Duodenal mucosa (tissue), 2 donors: ENCODE measurements around the gene DENND5A.

Experiments used
- H3K27ac ChIP-seq: one replicate; pipeline ENCODE4 v1.7.0; 2013; ENCODE audit warnings: low read depth, low read length
- H3K27me3 ChIP-seq, 2 donors: one replicate each; pipeline ENCODE4 v1.7.0; 2013; ENCODE audit warnings: low read length in 2 of 2, control low read depth in 1 of 2; ENCODE audit not compliant: insufficient read depth in 2 of 2, control insufficient read depth in 1 of 2
- H3K36me3 ChIP-seq, 2 donors: one replicate each; pipeline ENCODE4 v1.7.0; 2013; ENCODE audit warnings: low read length in 2 of 2, control low read depth in 1 of 2; ENCODE audit not compliant: insufficient read depth in 2 of 2, control insufficient read depth in 1 of 2
- H3K4me1 ChIP-seq, 2 donors: one replicate each; pipeline ENCODE4 v1.7.0; 2013; ENCODE audit warnings: low read length in 2 of 2, control low read depth in 1 of 2; ENCODE audit not compliant: insufficient read depth in 2 of 2, control insufficient read depth in 1 of 2
- H3K4me3 ChIP-seq, 2 donors: one replicate each; pipeline ENCODE4 v1.7.0; 2013; ENCODE audit warnings: low read length in 2 of 2, low read depth in 1 of 2
- H3K9ac ChIP-seq, 2 donors: one replicate each; pipeline ENCODE4 v1.7.0; 2013; ENCODE audit warnings: low read length in 2 of 2, low read depth in 1 of 2
- H3K9me3 ChIP-seq, 2 donors: one replicate each; pipeline ENCODE4 v1.7.0; 2013; ENCODE audit warnings: low read length in 2 of 2, control low read depth in 1 of 2; ENCODE audit not compliant: control insufficient read depth in 1 of 2

The DENND5A gene

GRCh38 chr11:9132203-9132878, 132.8 kb downstream of the DENND5A start:
- H3K27ac ChIP-seq, result no peak overlapping the region
- H3K9ac ChIP-seq, result no peak overlapping the region
- H3K36me3 ChIP-seq, result no peaks in the 10 kb centered on the region
- no peak overlapping the region for H3K4me3 ChIP-seq
- H3K9me3 ChIP-seq, result no peaks in the 10 kb centered on the region
- peaks cover 2% of the 10 kb centered on the region in 2 donors for H3K4me1 ChIP-seq
- H3K27me3 ChIP-seq, result no peaks in the 10 kb centered on the region

- no peaks in the 10 kb centered on the region for H3K36me3 ChIP-seq
- no peaks in the 10 kb centered on the region for H3K9me3 ChIP-seq
- H3K4me3 ChIP-seq, result no peak overlapping the region
- no peaks in the 10 kb centered on the region for H3K4me1 ChIP-seq
- no peak overlapping the region for H3K9ac ChIP-seq
- no peaks in the 10 kb centered on the region for H3K27me3 ChIP-seq
- no peak overlapping the region for H3K27ac ChIP-seq
Observed at GRCh38 chr11:9130297-9130696, 134.9 kb downstream of the DENND5A start.

- Histone ChIP-seq H3K4me1 (no peaks in the 10 kb centered on the region), H3K9me3 (peaks cover 0 to 4% of the 10 kb centered on the region in 2 donors), H3K4me3 (no peak overlapping the region), H3K36me3 (no peaks in the 10 kb centered on the region), H3K27me3 (no peaks in the 10 kb centered on the region), H3K27ac (no peak overlapping the region), H3K9ac (no peak overlapping the region)
Observed at GRCh38 chr11:9126636-9127035, 138.5 kb downstream of the DENND5A start.

- no peak overlapping the region for H3K9ac ChIP-seq
- H3K27ac ChIP-seq, result no peak overlapping the region
- no peak overlapping the region for H3K4me3 ChIP-seq
- H3K36me3 ChIP-seq, result no peaks in the 10 kb centered on the region
- no peaks in the 10 kb centered on the region for H3K4me1 ChIP-seq
- H3K9me3 ChIP-seq, result peaks cover 0 to 4% of the 10 kb centered on the region in 2 donors
- no peaks in the 10 kb centered on the region for H3K27me3 ChIP-seq
Observed at GRCh38 chr11:9125185-9125886, 139.8 kb downstream of the DENND5A start.

GRCh38 chr11:9123595-9124304, 141.4 kb downstream of the DENND5A start:
- no peak overlapping the region for H3K4me3 ChIP-seq
- no peaks in the 10 kb centered on the region for H3K27me3 ChIP-seq
- no peaks in the 10 kb centered on the region for H3K36me3 ChIP-seq
- H3K27ac ChIP-seq, result no peak overlapping the region
- no peak overlapping the region for H3K9ac ChIP-seq
- no peaks in the 10 kb centered on the region for H3K4me1 ChIP-seq
- peaks cover 0 to 4% of the 10 kb centered on the region in 2 donors for H3K9me3 ChIP-seq

GRCh38 chr11:9121469-9121796, 143.7 kb downstream of the DENND5A start:
- no peaks in the 10 kb centered on the region for H3K4me1 ChIP-seq
- no peak overlapping the region for H3K9ac ChIP-seq
- no peak overlapping the region for H3K4me3 ChIP-seq
- H3K27ac ChIP-seq, result no peak overlapping the region
- peaks cover 0 to 4% of the 10 kb centered on the region in 2 donors for H3K9me3 ChIP-seq
- no peaks in the 10 kb centered on the region for H3K27me3 ChIP-seq
- H3K36me3 ChIP-seq, result no peaks in the 10 kb centered on the region

- Histone ChIP-seq H3K4me3 (no peak overlapping the region), H3K27ac (no peak overlapping the region), H3K27me3 (no peaks in the 10 kb centered on the region), H3K36me3 (no peaks in the 10 kb centered on the region), H3K4me1 (no peaks in the 10 kb centered on the region), H3K9ac (no peak overlapping the region), H3K9me3 (peaks cover 0 to 4% of the 10 kb centered on the region in 2 donors)
Observed at GRCh38 chr11:9120664-9121468, 144.3 kb downstream of the DENND5A start.

GRCh38 chr11:9118277-9118676, 146.9 kb downstream of the DENND5A start:
- no peaks in the 10 kb centered on the region for H3K9me3 ChIP-seq
- no peaks in the 10 kb centered on the region for H3K36me3 ChIP-seq
- H3K9ac ChIP-seq, result no peak overlapping the region
- no peaks in the 10 kb centered on the region for H3K27me3 ChIP-seq
- H3K27ac ChIP-seq, result no peak overlapping the region
- H3K4me3 ChIP-seq, result no peak overlapping the region
- no peaks in the 10 kb centered on the region for H3K4me1 ChIP-seq

GRCh38 chr11:9112075-9112474, 153.1 kb downstream of the DENND5A start:
- Histone ChIP-seq H3K4me1 (no peaks in the 10 kb centered on the region), H3K9me3 (peaks cover 0 to 6% of the 10 kb centered on the region in 2 donors), H3K27me3 (no peaks in the 10 kb centered on the region), H3K27ac (no peak overlapping the region), H3K36me3 (no peaks in the 10 kb centered on the region), H3K9ac (no peak overlapping the region), H3K4me3 (no peak overlapping the region)
